ENCODE results near the gene EZR.
"Not testable (repeated sequence)": the region's sequence is repeated elsewhere in the genome, so short reads cannot be mapped to it uniquely, and the experiment has no call there.

DNA sequence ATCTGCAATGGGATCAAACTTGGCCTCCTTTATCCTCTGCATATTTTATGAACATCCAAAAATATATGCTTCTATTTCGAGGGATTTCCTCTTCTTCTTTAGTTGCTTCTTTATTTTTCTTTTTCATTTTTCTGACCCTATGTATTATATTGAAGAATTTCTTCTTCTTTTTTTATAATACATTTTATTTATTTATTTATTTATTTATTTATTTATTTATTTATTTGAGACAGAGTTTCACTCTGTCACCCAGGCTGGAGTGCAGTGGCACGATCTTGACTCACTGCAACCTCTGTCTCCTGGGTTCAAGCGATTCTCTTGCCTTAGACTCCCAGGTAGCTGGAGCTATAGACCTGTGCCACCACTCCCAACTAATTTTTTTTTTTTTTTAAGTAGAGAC lies 19.6 kb upstream of the EZR start:
- not testable (repeated sequence) for TF ChIP-seq EZH2 (IDR thresholded peaks at IDR 0.05); POLR2AphosphoS5 (IDR thresholded peaks at IDR 0.05; ENCODE audit: borderline replicate concordance, low read depth, low read length)

Data from SK-N-MC (cell line).